Measurements from ENCODE around the gene MLPH. TPM values are rescaled to one million over a fixed set of nuclear protein-coding genes. Genes with fewer than 3 reads are reported as not detected.
A peak's percentile ranks its signal among the peaks of the same experiment; 100 is the strongest.

Gene MLPH
- total RNA-seq, 1 experiment from 2014 or later, result 237 TPM

- no peaks in the 10 kb centered on the region for H3K9me2 ChIP-seq (ENCODE audit: insufficient read depth)
- no peak overlapping the region for H2AFZ ChIP-seq
- H3K4me2 ChIP-seq, result no peak overlapping the region
- no peaks in the 10 kb centered on the region; the same call in 1 of the 2 replicates for H3K36me3 ChIP-seq (ENCODE audit: low read depth)
- no peaks in the 10 kb centered on the region for H3K79me2 ChIP-seq (ENCODE audit: low read depth)
- H3F3A ChIP-seq (ENCODE audit: insufficient read depth, low read depth), result peaks cover 29% of the 10 kb centered on the region
- TF ChIP-seq EZH2 (IDR thresholded peaks at IDR 0.05; ENCODE audit: low read depth) (no peak), CTCF (conservative IDR thresholded peaks at IDR 0.05) (no peak)
- H3K27ac ChIP-seq, result no peak overlapping the region
- no peaks in the 10 kb centered on the region for H3K27me3 ChIP-seq (ENCODE audit: insufficient read depth, low read depth)
- no TSS peak for BruUV-seq (replicated peaks)
- ChIA-PET CTCF (interaction anchor here (0.6 kb wide), 1 partner anchor 13 kb away, joined by 3 read pairs; no protein-coding TSS in a partner anchor), POLR2A (ENCODE audit: unreplicated experiment) (interaction anchor here (0.6 to 0.7 kb wide), 2 partner anchors 30 to 229 kb away, joined by 6 read pairs; no protein-coding TSS in a partner anchor)
- intact Hi-C loops (cut with micrococcal nuclease; ENCODE audit: unreplicated experiment), result no loop called here
- no peak overlapping the region for H3K4me3 ChIP-seq
- peaks cover 29% of the 10 kb centered on the region for H3K9me3 ChIP-seq (ENCODE audit: insufficient read depth, low read depth)
- no peak for DNase-seq
- H4K20me1 ChIP-seq (ENCODE audit: insufficient read depth), result no peaks in the 10 kb centered on the region
- peaks cover 36% of the 10 kb centered on the region for H3K4me1 ChIP-seq (replicated peaks; ENCODE audit: insufficient read depth)
These were observed 30.7 kb upstream of the MLPH start for GRCh38 chr2:237456200-237456843.

- ChIA-PET POLR2A (ENCODE audit: unreplicated experiment) (no interaction called here), CTCF (no interaction called here)
- no peak overlapping the region for H2AFZ ChIP-seq
- TF ChIP-seq CTCF (conservative IDR thresholded peaks at IDR 0.05), result no peak
- no peak for TF ChIP-seq EZH2 (IDR thresholded peaks at IDR 0.05; ENCODE audit: low read depth)
- no peak overlapping the region for H3K27ac ChIP-seq
- H3K4me1 ChIP-seq (replicated peaks; ENCODE audit: insufficient read depth), result peaks cover 36% of the 10 kb centered on the region
- no peaks in the 10 kb centered on the region for H3K79me2 ChIP-seq (ENCODE audit: low read depth)
- peaks cover 29% of the 10 kb centered on the region for H3F3A ChIP-seq (ENCODE audit: insufficient read depth, low read depth)
- BruUV-seq (replicated peaks), result no TSS peak
- no peak overlapping the region for H3K4me2 ChIP-seq
- no peak for DNase-seq
- intact Hi-C loops (cut with micrococcal nuclease; ENCODE audit: unreplicated experiment), result no loop called here
- H3K9me2 ChIP-seq (ENCODE audit: insufficient read depth), result no peaks in the 10 kb centered on the region
- H3K4me3 ChIP-seq, result no peak overlapping the region
- H4K20me1 ChIP-seq (ENCODE audit: insufficient read depth), result no peaks in the 10 kb centered on the region
- H3K36me3 ChIP-seq (ENCODE audit: low read depth), result no peaks in the 10 kb centered on the region; the same call in 1 of the 2 replicates
- H3K27me3 ChIP-seq (ENCODE audit: insufficient read depth, low read depth), result no peaks in the 10 kb centered on the region
- peaks cover 32% of the 10 kb centered on the region for H3K9me3 ChIP-seq (ENCODE audit: insufficient read depth, low read depth)
These were observed 29.6 kb upstream of the MLPH start for GRCh38 chr2:237457388-237457941.

GRCh38 chr2:237458519-237458918 is 28.5 kb upstream of the MLPH start:
- no TSS peak for BruUV-seq (replicated peaks)
- TF ChIP-seq CTCF (conservative IDR thresholded peaks at IDR 0.05) (no peak), EZH2 (IDR thresholded peaks at IDR 0.05; ENCODE audit: low read depth) (no peak)

More at GRCh38 chr2:237458519-237458918, 28.5 kb upstream of the MLPH start:
- Histone ChIP-seq H3K9me2 (ENCODE audit: insufficient read depth) (no peaks in the 10 kb centered on the region), H3K36me3 (ENCODE audit: low read depth) (no peaks in the 10 kb centered on the region; the same call in 1 of the 2 replicates), H3K27me3 (ENCODE audit: insufficient read depth, low read depth) (no peaks in the 10 kb centered on the region), H3F3A (ENCODE audit: insufficient read depth, low read depth) (peaks cover 29% of the 10 kb centered on the region), H3K4me3 (no peak overlapping the region), H3K79me2 (ENCODE audit: low read depth) (no peaks in the 10 kb centered on the region), H3K4me2 (no peak overlapping the region), H3K9me3 (ENCODE audit: insufficient read depth, low read depth) (peaks cover 32% of the 10 kb centered on the region), H3K27ac (peak overlapping the region; percentile 87), H3K4me1 (replicated peaks; ENCODE audit: insufficient read depth) (peaks cover 31% of the 10 kb centered on the region), H4K20me1 (ENCODE audit: insufficient read depth) (no peaks in the 10 kb centered on the region), H2AFZ (no peak overlapping the region)
- ChIA-PET POLR2A (ENCODE audit: unreplicated experiment) (no interaction called here), CTCF (no interaction called here)
- intact Hi-C loops (cut with micrococcal nuclease; ENCODE audit: unreplicated experiment), result no loop called here
- no peak for DNase-seq

All from PC-9 (cell line).